SH-SY5Y (cell line): ENCODE measurements around the gene TTC39C.

Experiments
- GATA2 ChIP-seq: IDR thresholded peaks from 2 replicates; pipeline ENCODE4 v1.6.1; 2011; ENCODE audit warnings: mild to moderate bottlenecking, low read depth, low read length
- GATA3 ChIP-seq: IDR thresholded peaks from 2 replicates; pipeline ENCODE4 v1.6.1; 2011; ENCODE audit warnings: low read depth, mild to moderate bottlenecking, low read length, moderate library complexity

Gene TTC39C

DNA sequence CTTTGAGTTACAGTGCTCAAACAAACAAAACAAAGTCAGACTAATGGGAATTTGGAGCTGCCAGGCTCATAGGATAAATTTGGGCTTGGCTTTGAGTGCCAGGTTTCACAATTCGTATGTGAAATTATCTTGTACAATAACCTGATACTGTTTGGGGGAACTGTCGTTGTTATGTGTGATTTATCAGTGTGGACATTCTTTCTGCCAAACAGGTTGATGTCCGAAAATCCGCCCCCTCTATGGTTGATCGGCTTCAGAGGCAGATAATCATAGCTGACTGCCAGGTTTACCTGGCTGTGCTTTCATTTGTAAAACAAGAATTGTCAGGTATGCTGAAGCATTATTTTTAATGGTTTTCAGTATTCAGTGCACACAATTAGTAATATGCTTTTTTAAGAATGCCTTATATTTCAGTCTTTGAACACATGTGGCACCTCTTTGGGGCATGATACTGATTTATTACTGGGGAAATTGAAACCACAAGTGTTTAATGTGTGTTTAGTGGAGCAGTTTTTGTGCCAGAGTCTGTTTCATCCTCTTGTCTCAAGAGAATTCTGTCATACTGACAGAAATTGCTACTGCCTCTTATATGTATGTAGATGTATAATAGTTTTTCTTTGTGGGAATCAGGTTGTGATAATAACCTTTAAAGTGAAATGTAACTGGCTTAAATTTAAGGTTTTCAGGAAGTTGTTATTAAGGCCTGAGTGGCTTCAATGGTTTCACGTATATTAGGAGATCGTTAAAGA lies 54.6 kb downstream of the TTC39C start:
- TF ChIP-seq GATA3 (no peak), GATA2 (no peak)

DNA sequence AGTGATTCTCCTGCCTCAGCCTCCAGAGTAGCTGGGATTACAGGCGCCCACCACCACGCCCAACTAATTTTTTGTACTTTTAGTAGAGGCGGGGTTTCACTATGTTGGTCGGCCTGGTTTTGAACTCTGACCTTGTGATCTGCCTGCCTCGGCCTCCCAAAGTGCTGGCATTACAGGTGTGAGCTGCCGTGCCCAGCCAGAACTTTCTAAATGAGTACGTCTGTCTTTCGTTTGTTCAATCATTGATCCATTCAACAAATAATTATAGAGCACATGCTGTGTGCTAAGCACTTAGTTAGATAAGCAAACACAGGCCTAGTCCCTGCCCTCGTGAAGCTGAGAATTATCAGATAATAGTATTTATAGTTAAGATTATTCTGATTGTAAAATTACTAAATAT lies 56.5 kb downstream of the TTC39C start:
- no peak for TF ChIP-seq GATA2
- TF ChIP-seq GATA3: no peak

DNA sequence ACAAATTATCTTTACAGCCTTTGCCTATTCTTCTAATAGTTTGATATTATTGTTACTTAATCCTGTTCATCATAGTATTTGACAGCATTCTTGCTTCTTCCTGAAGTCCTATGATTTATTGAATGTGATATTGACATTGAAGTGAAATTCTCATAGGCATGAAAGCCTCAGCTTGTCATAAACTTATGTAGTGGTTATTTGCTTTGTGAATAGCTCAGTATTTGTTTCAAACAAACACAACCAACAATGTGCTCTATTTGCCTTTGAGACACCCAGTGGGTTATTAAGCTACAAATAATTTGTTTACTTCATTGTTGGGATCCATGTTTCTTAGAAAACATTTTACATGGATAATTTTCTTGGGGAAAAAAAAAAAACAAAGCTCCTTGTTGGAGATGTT lies 57.2 kb downstream of the TTC39C start:
- TF ChIP-seq GATA3 (no peak), GATA2 (no peak)

DNA sequence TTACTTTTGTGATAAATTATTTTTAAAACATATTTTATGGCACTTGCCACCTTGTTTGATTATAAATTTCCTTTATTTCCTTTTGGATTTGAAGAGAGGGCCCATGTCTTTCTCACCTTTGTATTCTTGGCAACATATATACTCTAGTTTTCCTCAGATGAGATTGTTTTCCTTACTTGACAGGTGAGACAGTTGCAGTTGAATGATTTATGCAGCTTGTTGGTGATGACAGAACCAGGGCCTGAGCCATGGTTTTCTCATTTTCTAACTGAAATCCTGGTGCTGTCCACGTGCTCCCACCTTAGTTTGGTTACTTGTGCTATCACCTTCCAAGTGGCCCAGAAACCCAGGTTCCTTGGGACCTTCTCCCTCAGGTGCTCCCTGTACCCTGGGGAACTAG lies 58.2 kb downstream of the TTC39C start:
- TF ChIP-seq GATA2 (no peak), GATA3 (no peak)

DNA sequence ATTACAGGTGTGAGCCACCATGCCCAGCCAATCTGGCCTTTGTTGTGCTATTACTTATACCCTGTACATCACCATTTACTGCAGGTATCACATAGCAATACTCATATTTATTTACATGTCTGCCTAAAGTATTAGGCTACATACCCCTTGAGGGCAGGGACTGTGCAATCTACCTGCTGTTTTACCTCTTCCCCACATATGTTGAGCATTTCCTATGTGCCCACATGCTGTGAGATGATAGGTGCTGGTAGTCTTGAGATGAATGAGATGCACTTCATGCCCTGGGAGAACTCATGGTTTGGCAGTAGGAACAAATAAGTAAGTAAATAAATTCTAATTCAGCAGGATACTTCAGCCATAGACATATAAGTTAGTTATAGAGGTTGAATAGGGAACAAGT lies 59.2 kb downstream of the TTC39C start:
- TF ChIP-seq GATA3: no peak
- TF ChIP-seq GATA2: no peak

DNA sequence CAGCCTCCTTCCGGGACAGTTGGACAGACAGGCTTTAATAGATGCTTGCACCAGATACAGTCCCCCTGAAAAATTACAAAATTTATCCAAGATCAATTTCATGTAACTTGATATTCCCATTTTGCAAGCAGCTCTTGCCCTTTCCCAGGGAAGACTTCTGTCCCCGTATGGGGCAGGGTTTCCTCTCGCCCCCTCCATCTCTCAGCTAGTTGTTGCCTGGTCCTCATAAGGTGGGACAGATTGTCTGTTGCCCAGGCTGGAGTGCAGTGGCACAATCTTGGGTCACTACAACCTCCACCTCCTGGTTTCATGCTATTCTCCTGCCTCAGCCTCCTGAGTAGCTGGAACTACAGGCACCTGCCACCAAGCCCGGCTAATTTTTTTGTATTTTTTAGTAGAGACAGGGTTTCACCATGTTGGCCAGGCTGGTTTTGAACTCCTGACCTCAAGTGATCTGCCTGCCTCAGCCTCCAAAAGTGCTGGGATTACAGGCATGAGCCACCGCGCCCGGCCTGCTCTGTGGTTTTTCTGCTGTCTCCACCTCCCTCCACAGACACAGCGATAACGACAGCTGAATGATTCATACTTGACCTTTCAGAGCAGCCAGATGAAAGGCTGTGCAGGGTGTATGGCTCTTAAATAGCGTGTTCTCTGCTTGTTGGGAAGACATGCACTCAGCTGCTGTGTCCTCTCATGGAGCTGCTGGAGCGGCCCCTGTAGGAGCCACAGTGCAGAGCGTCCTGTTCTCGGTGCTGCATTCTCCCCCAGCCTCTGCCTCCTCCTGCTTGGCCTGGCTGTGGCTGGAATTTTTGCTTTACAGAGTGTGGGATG lies 61.4 kb downstream of the TTC39C start:
- TF ChIP-seq GATA2 (no peak), GATA3 (no peak)

DNA sequence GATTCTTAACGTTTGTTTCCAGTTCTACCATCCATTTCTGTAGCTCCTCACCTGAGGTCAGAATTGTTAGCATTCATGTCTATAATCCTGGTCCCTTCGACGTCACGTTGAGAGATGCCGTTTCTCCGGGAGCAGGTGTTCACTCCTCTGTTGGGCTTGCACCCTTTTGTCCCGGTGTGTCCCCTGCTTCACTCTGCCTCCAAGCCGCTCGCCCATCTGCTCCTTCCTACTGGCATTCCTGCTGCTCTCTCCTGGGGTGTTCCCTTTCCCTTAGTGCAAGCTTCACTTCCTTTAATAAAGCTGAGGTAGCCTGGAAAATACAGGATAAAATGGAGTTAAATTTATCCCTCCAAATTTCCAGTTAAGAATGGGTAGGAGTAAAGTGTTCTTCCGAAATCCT lies 62.4 kb downstream of the TTC39C start:
- TF ChIP-seq GATA2: no peak
- TF ChIP-seq GATA3: no peak

DNA sequence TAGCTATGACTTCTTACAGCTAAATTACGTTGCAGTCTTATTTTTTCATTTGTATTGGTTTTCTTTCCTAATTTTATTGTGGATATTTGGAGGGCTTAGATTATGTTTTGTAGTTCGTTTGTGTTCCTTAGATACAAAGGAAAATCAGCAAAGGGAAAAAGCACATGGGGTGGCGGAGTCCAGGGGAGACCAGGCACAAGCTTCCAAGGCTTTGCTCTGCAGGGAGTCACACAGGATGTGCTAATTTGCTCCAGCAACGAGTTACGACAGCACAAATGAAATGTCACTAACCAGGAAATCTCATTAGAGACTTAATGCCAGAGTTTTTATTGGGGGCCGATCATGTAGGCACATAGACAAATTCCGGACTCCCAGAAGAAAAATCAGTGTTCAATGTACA lies 63.8 kb downstream of the TTC39C start:
- TF ChIP-seq GATA3 (no peak), GATA2 (no peak)

DNA sequence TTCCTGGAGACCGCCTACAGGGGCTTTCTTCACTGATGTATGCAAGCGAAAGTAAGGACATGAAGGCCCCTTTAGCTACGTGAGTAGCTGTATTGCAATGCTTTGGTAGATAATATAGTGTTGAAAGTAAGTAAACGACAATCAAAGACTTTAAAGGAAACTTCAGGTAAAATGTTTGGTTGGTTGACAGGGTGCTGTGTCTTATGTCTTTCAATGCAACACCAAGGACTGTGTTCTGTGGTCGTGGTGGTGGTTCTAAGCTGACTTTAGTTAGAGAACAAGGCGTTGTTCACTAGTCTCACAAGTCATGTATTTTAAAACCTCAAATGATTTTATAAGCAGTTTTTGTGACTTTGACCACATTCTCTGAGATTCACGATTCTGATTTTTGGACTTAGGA lies 66.3 kb downstream of the TTC39C start:
- TF ChIP-seq GATA2 (no peak), GATA3 (no peak)

DNA sequence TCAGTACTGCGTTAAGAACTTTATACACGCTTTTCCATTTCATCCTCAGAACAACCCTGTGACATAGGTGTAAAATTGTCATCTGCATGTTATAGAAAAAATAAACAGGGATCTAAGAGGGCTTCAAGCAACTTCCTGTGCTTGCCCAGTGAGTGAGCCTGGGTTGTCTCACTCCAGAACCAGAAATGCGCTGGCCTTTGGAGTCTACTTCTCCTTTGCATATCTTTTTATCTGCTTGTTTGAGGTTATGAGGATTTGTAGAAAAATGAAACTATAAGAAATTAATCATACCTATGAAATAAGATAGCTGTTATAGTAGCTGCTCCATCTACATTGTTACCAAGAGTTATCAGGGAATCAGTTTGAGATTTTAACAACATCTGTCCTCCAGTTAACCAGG lies 69.0 kb downstream of the TTC39C start:
- no peak for TF ChIP-seq GATA2
- TF ChIP-seq GATA3: no peak

DNA sequence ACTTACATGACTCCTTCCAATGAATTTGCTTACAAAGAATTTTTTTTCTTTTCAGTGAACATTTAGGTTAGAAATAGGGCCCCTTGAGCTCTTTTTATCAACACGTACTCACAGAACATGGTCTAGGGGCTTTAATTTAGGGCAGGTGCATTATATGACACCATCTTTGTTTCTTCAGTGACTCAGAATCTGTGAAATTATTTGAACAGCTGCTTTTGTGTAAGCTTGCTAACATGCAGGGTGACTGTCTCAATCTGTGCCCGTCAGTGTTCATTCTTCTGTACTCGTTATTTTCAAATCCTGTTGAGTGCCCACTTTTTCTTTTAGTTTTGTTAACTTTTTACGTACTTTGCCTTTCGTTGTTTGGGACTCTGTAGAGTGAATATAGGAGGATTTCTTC lies 71.5 kb downstream of the TTC39C start:
- TF ChIP-seq GATA3 (no peak), GATA2 (no peak)

DNA sequence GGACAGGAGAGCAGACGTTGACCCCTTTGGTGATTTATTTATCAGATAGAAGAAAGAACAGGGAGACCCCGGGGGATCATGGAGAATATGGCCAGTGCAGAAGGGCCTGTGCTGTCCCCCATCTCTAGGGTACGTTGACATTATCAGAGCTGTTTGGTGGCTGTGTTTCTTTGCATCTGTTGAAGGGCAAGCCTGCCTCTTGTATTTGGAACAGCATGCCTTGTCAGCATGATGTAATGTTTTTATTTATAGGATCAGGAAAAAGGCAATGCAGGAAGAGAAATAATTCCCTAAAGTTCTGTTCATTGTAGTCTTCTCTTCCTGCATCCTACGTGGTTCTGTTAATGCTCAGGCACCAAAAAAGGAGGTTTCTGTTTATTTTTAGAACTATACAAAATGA lies 74.5 kb downstream of the TTC39C start:
- TF ChIP-seq GATA3 (no peak), GATA2 (0 out of 2 replicates have a peak, but pooled peaks have one; percentile 23)

DNA sequence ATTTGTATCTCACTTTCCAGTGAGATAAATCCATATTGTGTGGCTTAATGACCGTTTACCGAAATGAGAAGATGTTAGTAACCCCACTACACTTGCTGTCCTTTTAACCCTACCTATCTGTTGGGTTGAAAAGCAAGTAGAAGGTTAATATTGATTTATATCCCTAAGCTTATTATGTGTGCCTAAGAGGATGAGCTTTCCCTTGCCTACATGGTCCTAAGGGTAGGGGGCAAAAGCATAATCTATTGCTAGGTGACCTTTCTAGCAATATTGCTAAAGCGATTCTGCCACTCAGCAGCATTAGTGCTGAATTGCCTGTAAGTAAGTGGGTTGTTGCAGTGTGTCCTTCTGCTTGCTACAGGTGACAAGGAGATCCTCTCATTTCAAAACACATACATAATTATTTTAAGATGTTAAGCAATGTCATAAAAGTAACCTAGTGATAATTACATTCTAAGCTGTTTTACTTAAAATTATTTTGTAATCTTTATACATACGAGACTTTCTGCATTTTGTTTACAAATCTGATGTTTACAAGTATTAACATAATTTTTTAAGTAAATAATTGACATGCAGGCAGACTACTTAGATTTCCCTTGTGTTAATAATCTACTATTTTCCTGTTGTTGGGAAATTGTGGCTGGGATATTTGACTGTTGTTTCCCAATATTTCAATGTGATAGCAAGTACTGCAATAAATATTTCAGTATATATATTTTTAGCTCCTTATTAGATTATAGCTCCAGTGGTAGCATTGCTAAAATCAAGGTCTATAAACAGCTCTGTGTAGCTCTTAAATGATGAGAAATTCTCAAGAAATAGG lies 75.2 kb downstream of the TTC39C start:
- TF ChIP-seq GATA2 (no peak), GATA3 (no peak)

DNA sequence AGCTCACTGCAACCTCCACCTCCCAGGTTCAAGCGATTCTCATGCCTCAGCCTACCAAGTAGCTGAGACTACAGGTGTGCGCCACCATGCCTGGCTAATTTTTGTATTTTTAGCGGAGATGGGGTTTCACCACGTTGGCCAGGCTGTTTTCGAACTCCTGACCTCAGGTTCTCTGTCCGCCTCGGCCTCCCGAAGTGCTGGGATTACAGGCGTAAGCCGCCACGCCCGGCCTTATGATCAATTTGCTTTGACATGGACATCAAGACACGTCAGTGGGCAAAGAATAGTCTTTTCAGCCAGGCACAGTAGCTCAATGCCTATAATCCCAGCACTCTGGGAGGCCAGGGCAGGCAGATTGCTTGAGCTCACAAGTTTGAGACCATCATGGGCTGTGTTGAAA lies 76.3 kb downstream of the TTC39C start:
- no peak for TF ChIP-seq GATA2
- no peak for TF ChIP-seq GATA3
